A549 (cell line): ENCODE results near the gene LRRN4CL. TPM values are rescaled to one million over a fixed set of nuclear protein-coding genes. Genes with fewer than 3 reads are reported as not detected.

Experiments used
- ATAC-seq, 2 experiments: fragments of 200-7000 bp in 1 of 2; fragments of >200 bp in 1 of 2; cut with Nextera tagmentation in 1 of 2; cut with Tn5 transposase in 1 of 2; 3 replicates each; pipeline versions ENCODE4 v1.8.0 to v1.9.1; 2018 to 2020; ENCODE audit warnings: mild to moderate bottlenecking in 1 of 2, moderate library complexity in 1 of 2
- CTCF ChIA-PET: fragments of 300-600 bp; sonication (Branson Sonifier 250); formaldehyde crosslinking; extraction: SDS; loops from one replicate; lab custom pipeline; 2021; ENCODE audit warnings: antibody characterized with exemption, inconsistent platforms; lab: Yijun Ruan, JAX
- POLR2A ChIA-PET: fragments of 350-600 bp; formaldehyde crosslinking; extraction: SDS; loops from one replicate; lab custom pipeline; 2021; ENCODE audit warnings: antibody characterized with exemption, inconsistent platforms; lab: Yijun Ruan, JAX
- DNase-seq, 2 experiments: peaks; one replicate each; pipeline versions ENCODE4 v3.0.0 to v3.0.0-alpha.2; 2011 to 2016; ENCODE audit warnings: low read depth in 1 of 2, low spot score in 1 of 2
- FAIRE-seq: peaks from 2 replicates; lab custom pipeline; 2011; peaks lifted over from hg19 to GRCh38; lab: Jason Lieb, UNC
- H3K27ac ChIP-seq, 2 experiments: fragments of >200 bp; sonication (Bioruptor Twin); formaldehyde crosslinking; 3 replicates each; pipeline ENCODE4 v1.5.1; 2016 to 2017
- H3K4me1 ChIP-seq: fragments of >200 bp; sonication (Bioruptor Twin); formaldehyde crosslinking; 3 replicates; pipeline ENCODE4 v1.6.1; 2016
- H3K4me2 ChIP-seq: fragments of >200 bp; sonication (Bioruptor Twin); formaldehyde crosslinking; 3 replicates; pipeline ENCODE4 v1.6.1; 2016
- H3K4me3 ChIP-seq: fragments of >200 bp; sonication (Bioruptor Twin); formaldehyde crosslinking; 3 replicates; pipeline ENCODE4 v1.5.1; 2016
- H3K9me3 ChIP-seq: fragments of >200 bp; sonication (Bioruptor Twin); formaldehyde crosslinking; 3 replicates; pipeline ENCODE4 v1.6.1; 2016
- ATOH8 ChIP-seq: fragments of 250-450 bp; sonication (Bioruptor Pico); IDR thresholded peaks from 2 replicates; pipeline ENCODE4 v1.5.0; 2020; ENCODE audit warnings: low read depth, mild to moderate bottlenecking, moderate library complexity
- BHLHE40 ChIP-seq: IDR thresholded peaks from 2 replicates; pipeline ENCODE4 v1.6.1; 2012; ENCODE audit warnings: low read depth, low read length, inconsistent platforms
- CHD2 ChIP-seq: fragments of 150-350 bp; IDR thresholded peaks from 2 replicates; pipeline ENCODE4 v1.6.1; 2014; ENCODE audit warnings: low read length; ENCODE audit not compliant: partially characterized antibody
- CTCF ChIP-seq: fragments of >200 bp; sonication (Bioruptor Twin); formaldehyde crosslinking; IDR thresholded peaks from 3 replicates; pipeline ENCODE4 v1.5.1; 2016
- E2F6 ChIP-seq: IDR thresholded peaks from 2 replicates; pipeline ENCODE4 v1.6.1; 2012; ENCODE audit warnings: low read depth, borderline replicate concordance
- EHF ChIP-seq: fragments of 250-450 bp; sonication (Bioruptor Pico); IDR thresholded peaks from 2 replicates; pipeline ENCODE4 v1.5.0; 2020; ENCODE audit warnings: mild to moderate bottlenecking
- MAX ChIP-seq: IDR thresholded peaks from 2 replicates; pipeline ENCODE4 v1.6.1; 2012
- PHF8 ChIP-seq: fragments of 200-600 bp; sonication (generic); IDR thresholded peaks from 2 replicates; pipeline ENCODE4 v1.6.1; 2016; ENCODE audit warnings: low read depth, mild to moderate bottlenecking, antibody characterized with exemption, moderate library complexity, borderline replicate concordance
- POLR2AphosphoS2 ChIP-seq: conservative IDR thresholded peaks from 2 replicates; pipeline ENCODE4 v1.6.1; 2012; ENCODE audit warnings: low read length, improper control_type of control experiment, inconsistent platforms
- RAD21 ChIP-seq, 2 experiments: fragments of >200 bp in 1 of 2; sonication (Bioruptor Twin) in 1 of 2; formaldehyde crosslinking in 1 of 2; IDR thresholded peaks in 1 of 2; conservative IDR thresholded peaks in 1 of 2; 2 replicates in 1 of 2; 3 replicates in 1 of 2; pipeline ENCODE4 v1.6.1; 2012 to 2018; ENCODE audit warnings: inconsistent platforms in 1 of 2
- REST ChIP-seq: fragments of 200-600 bp; sonication (generic); IDR thresholded peaks from 2 replicates; pipeline ENCODE4 v1.6.1; 2016; ENCODE audit warnings: antibody characterized with exemption, mild to moderate bottlenecking, moderate library complexity
- RFX5 ChIP-seq: fragments of 450-650 bp; IDR thresholded peaks from 2 replicates; pipeline ENCODE4 v1.7.1; 2014; ENCODE audit warnings: antibody characterized with exemption, mild to moderate bottlenecking, moderate library complexity
- RNF2 ChIP-seq: fragments of 200-600 bp; sonication (generic); IDR thresholded peaks from 2 replicates; pipeline ENCODE4 v1.6.1; 2016; ENCODE audit warnings: low read depth, mild to moderate bottlenecking, antibody characterized with exemption, moderate library complexity, borderline replicate concordance
- SMC3 ChIP-seq: fragments of >200 bp; sonication (Bioruptor Twin); formaldehyde crosslinking; IDR thresholded peaks from 3 replicates; pipeline ENCODE4 v1.6.1; 2018; ENCODE audit warnings: inconsistent platforms
- ZFP36 ChIP-seq: fragments of 450-650 bp; IDR thresholded peaks from 2 replicates; pipeline ENCODE4 v1.6.1; 2014; ENCODE audit warnings: borderline replicate concordance; ENCODE audit not compliant: partially characterized antibody
- WGBS: methylation state at CpG from one replicate; pipeline ENCODE4 v1.1.6; 2017; ENCODE audit errors: missing lambda C conversion rate; 5-methylcytosine and 5-hydroxymethylcytosine counted together
- polyA plus RNA-seq, 4 experiments: library from polyadenylated mRNA; depleted of rRNA in 3 of 4; stranded (reverse); fragments of >200 nt; fragmentation: RNase III in 1 of 4; extraction: RNeasy Plus Mini Kit Qiagen cat#74134 plus additional on column Dnase treatment in 1 of 4; gene quantifications; 2 replicates in 3 of 4; 3 replicates in 1 of 4; pipeline ENCODE4 v1.2.3, GENCODE V29; 2011 to 2017

Gene LRRN4CL
- polyA plus RNA-seq, 2 of the 4 experiments (the other 2 are of a cell fraction), result 0.03 to 0.04 TPM

- peak overlapping the region; percentile 78; the same call in 1 of the 3 replicates for H3K4me3 ChIP-seq
- ATAC-seq (no peak), FAIRE-seq (no peak), DNase-seq (no peak)
- no peak for TF ChIP-seq SMC3
- no peak for TF ChIP-seq EHF
- TF ChIP-seq REST, result no peak
- no peak for TF ChIP-seq RFX5
- no peak for TF ChIP-seq MAX
- no peak for TF ChIP-seq E2F6
- no peak for TF ChIP-seq CHD2
- TF ChIP-seq ZFP36, result no peak
- no peak for TF ChIP-seq CTCF
- TF ChIP-seq POLR2AphosphoS2, result no peak
- no peak for TF ChIP-seq ATOH8
- no peak for TF ChIP-seq RNF2
- no peak for TF ChIP-seq BHLHE40
- peak overlapping the region; percentile 92 for H3K4me2 ChIP-seq
- peaks cover 11% of the 10 kb centered on the region for H3K4me1 ChIP-seq
- H3K9me3 ChIP-seq, result no peaks in the 10 kb centered on the region
- no peak overlapping the region for H3K27ac ChIP-seq
- ChIA-PET POLR2A (interaction anchor here (0.6 to 2.1 kb wide), 3 partner anchors 15 to 1225 kb away, joined by 4 to 6 read pairs (median 4); no protein-coding TSS in a partner anchor), CTCF (interaction anchor here (0.6 to 2.2 kb wide), 7 partner anchors 8 to 136 kb away, joined by 3 to 8 read pairs (median 5); partner anchors contain the start of gene POLR2G)
- 81% methylated on average over 8 of the region's 8 CpGs for WGBS
Observed at GRCh38 chr11:62724171-62724570, 34.8 kb upstream of the LRRN4CL start.

- ChIA-PET POLR2A (no interaction called here), CTCF (interaction anchor here (1.2 to 2.2 kb wide), 3 partner anchors 9 to 16 kb away, joined by 3 to 8 read pairs (median 4); partner anchors contain the start of gene BSCL2)
- peak in 1 of 2 experiments; percentile 68 for DNase-seq
- TF ChIP-seq RAD21 (conservative IDR thresholded peaks at IDR 0.05 in 1 of 2, IDR thresholded peaks at IDR 0.05 in 1 of 2) (0 out of 5 replicates have a peak, but pooled peaks of 1 of the 2 experiments have one; percentile 4), PHF8 (no peak)
- H3K27ac ChIP-seq, result no peak overlapping the region
- peak; percentile 60 to 73; a peak in 5 of 6 replicates for ATAC-seq
- H3K4me3 ChIP-seq, result no peak overlapping the region
- H3K4me1 ChIP-seq, result peaks cover 11% of the 10 kb centered on the region
- WGBS, result 76% methylated on average over 7 of the region's 7 CpGs
- H3K4me2 ChIP-seq, result no peak overlapping the region
- H3K9me3 ChIP-seq, result no peaks in the 10 kb centered on the region
- no peak for FAIRE-seq
Observed at GRCh38 chr11:62721994-62722393, 32.7 kb upstream of the LRRN4CL start.
